ENCODE measurements around the gene ADCK1. TPM values are rescaled to one million over a fixed set of nuclear protein-coding genes. Genes with fewer than 3 reads are reported as not detected.
A peak's percentile ranks its signal among the peaks of the same experiment; 100 is the strongest.
"Not testable (repeated sequence)": the region's sequence is repeated elsewhere in the genome, so short reads cannot be mapped to it uniquely, and the experiment has no call there.

The ADCK1 gene
- total RNA-seq, 2 experiments from 2014 or later: 2.2 to 2.8 TPM

GRCh38 chr14:77903937-77904617, 104.2 kb downstream of the ADCK1 start:
- no peak for DNase-seq
- no peak overlapping the region for H3K27ac Mint-ChIP-seq
- CTCF ChIA-PET: no interaction called here

GRCh38 chr14:77906446-77906845, 106.5 kb downstream of the ADCK1 start:
- POLR2A ChIA-PET: no interaction called here

More at GRCh38 chr14:77903937-77904617, 104.2 kb downstream of the ADCK1 start:
- Mint-ChIP-seq H3K36me3 (ENCODE audit: low read depth) (no peaks in the 10 kb centered on the region), H3K9me3 (no peaks in the 10 kb centered on the region), H3K4me3 (no peak overlapping the region), H3K4me1 (peaks cover 7% of the 10 kb centered on the region), H3K27me3 (no peaks in the 10 kb centered on the region)
- POLR2A ChIA-PET: no interaction called here

GRCh38 chr14:77908847-77909246, 108.9 kb downstream of the ADCK1 start:
- Mint-ChIP-seq H3K4me1 (peaks cover 12% of the 10 kb centered on the region), H3K27me3 (no peaks in the 10 kb centered on the region), H3K9me3 (no peaks in the 10 kb centered on the region), H3K4me3 (no peak overlapping the region), H3K36me3 (ENCODE audit: low read depth) (no peaks in the 10 kb centered on the region), H3K27ac (peak overlapping the region; percentile 42)
- CTCF ChIA-PET: no interaction called here
- POLR2A ChIA-PET: no interaction called here
- no peak for DNase-seq

More at GRCh38 chr14:77906446-77906845, 106.5 kb downstream of the ADCK1 start:
- Mint-ChIP-seq H3K36me3 (ENCODE audit: low read depth) (no peaks in the 10 kb centered on the region), H3K4me1 (peaks cover 12% of the 10 kb centered on the region), H3K27me3 (no peaks in the 10 kb centered on the region), H3K27ac (no peak overlapping the region), H3K4me3 (no peak overlapping the region), H3K9me3 (no peaks in the 10 kb centered on the region)
- no peak for DNase-seq
- CTCF ChIA-PET: no interaction called here

GRCh38 chr14:77909911-77910310, 110.0 kb downstream of the ADCK1 start:
- Mint-ChIP-seq H3K27ac (no peak overlapping the region), H3K4me3 (no peak overlapping the region), H3K27me3 (no peaks in the 10 kb centered on the region), H3K9me3 (no peaks in the 10 kb centered on the region), H3K4me1 (peaks cover 12% of the 10 kb centered on the region), H3K36me3 (ENCODE audit: low read depth) (no peaks in the 10 kb centered on the region)
- ChIA-PET POLR2A (no interaction called here), CTCF (no interaction called here)
- DNase-seq: no peak

- H3K36me3 Mint-ChIP-seq (ENCODE audit: low read depth): no peaks in the 10 kb centered on the region
- H3K4me1 Mint-ChIP-seq: peaks cover 12% of the 10 kb centered on the region
- no peak overlapping the region for H3K4me3 Mint-ChIP-seq
- ChIA-PET CTCF (no interaction called here), POLR2A (no interaction called here)
- no peak for DNase-seq
- H3K27ac Mint-ChIP-seq: no peak overlapping the region
- H3K27me3 Mint-ChIP-seq: no peaks in the 10 kb centered on the region
- H3K9me3 Mint-ChIP-seq: no peaks in the 10 kb centered on the region
Measured at GRCh38 chr14:77910506-77910905, 110.6 kb downstream of the ADCK1 start.

GRCh38 chr14:77911356-77911755, 111.4 kb downstream of the ADCK1 start:
- Mint-ChIP-seq H3K4me3 (no peak overlapping the region), H3K36me3 (ENCODE audit: low read depth) (no peaks in the 10 kb centered on the region), H3K4me1 (peaks cover 12% of the 10 kb centered on the region), H3K27ac (no peak overlapping the region), H3K9me3 (no peaks in the 10 kb centered on the region), H3K27me3 (no peaks in the 10 kb centered on the region)
- no peak for DNase-seq
- CTCF ChIA-PET: no interaction called here
- POLR2A ChIA-PET: no interaction called here

- Mint-ChIP-seq H3K36me3 (ENCODE audit: low read depth) (no peaks in the 10 kb centered on the region), H3K4me1 (peaks cover 12% of the 10 kb centered on the region), H3K27me3 (no peaks in the 10 kb centered on the region), H3K27ac (no peak overlapping the region), H3K9me3 (no peaks in the 10 kb centered on the region), H3K4me3 (no peak overlapping the region)
- ChIA-PET POLR2A (no interaction called here), CTCF (no interaction called here)
- DNase-seq: no peak
Measured at GRCh38 chr14:77912754-77913556, 113.0 kb downstream of the ADCK1 start.

- POLR2A ChIA-PET: no interaction called here
- CTCF ChIA-PET: no interaction called here
- no peak overlapping the region for H3K27ac Mint-ChIP-seq
- no peak overlapping the region for H3K4me3 Mint-ChIP-seq
- H3K27me3 Mint-ChIP-seq: no peaks in the 10 kb centered on the region
- H3K36me3 Mint-ChIP-seq (ENCODE audit: low read depth): no peaks in the 10 kb centered on the region
- H3K4me1 Mint-ChIP-seq: peaks cover 6% of the 10 kb centered on the region
- no peaks in the 10 kb centered on the region for H3K9me3 Mint-ChIP-seq
- no peak for DNase-seq
Measured at GRCh38 chr14:77914073-77914721, 114.3 kb downstream of the ADCK1 start.

- H3K4me1 Mint-ChIP-seq; H3K9me3 Mint-ChIP-seq; DNase-seq; POLR2A ChIA-PET; CTCF ChIA-PET; H3K27me3 Mint-ChIP-seq; H3K27ac Mint-ChIP-seq; H3K36me3 Mint-ChIP-seq (ENCODE audit: low read depth); H3K4me3 Mint-ChIP-seq: not testable (repeated sequence)
Measured at GRCh38 chr14:77915390-77915789, 115.5 kb downstream of the ADCK1 start.

GRCh38 chr14:77917491-77918201, 117.7 kb downstream of the ADCK1 start:
- no peak overlapping the region for H3K27ac Mint-ChIP-seq
- peaks cover 2% of the 10 kb centered on the region for H3K4me1 Mint-ChIP-seq
- CTCF ChIA-PET: no interaction called here
- no peaks in the 10 kb centered on the region for H3K36me3 Mint-ChIP-seq (ENCODE audit: low read depth)
- no peaks in the 10 kb centered on the region for H3K9me3 Mint-ChIP-seq
- no peaks in the 10 kb centered on the region for H3K27me3 Mint-ChIP-seq
- DNase-seq: no peak
- H3K4me3 Mint-ChIP-seq: no peak overlapping the region
- POLR2A ChIA-PET: no interaction called here

- Mint-ChIP-seq H3K4me3 (no peak overlapping the region), H3K27me3 (no peaks in the 10 kb centered on the region), H3K27ac (no peak overlapping the region), H3K9me3 (no peaks in the 10 kb centered on the region), H3K36me3 (ENCODE audit: low read depth) (no peaks in the 10 kb centered on the region), H3K4me1 (peaks cover 2% of the 10 kb centered on the region)
- ChIA-PET POLR2A (no interaction called here), CTCF (no interaction called here)
- DNase-seq: no peak
Measured at GRCh38 chr14:77918448-77918847, 118.5 kb downstream of the ADCK1 start.

- DNase-seq: no peak
- Mint-ChIP-seq H3K4me3 (no peak overlapping the region), H3K36me3 (ENCODE audit: low read depth) (no peaks in the 10 kb centered on the region), H3K27me3 (no peaks in the 10 kb centered on the region), H3K27ac (no peak overlapping the region), H3K4me1 (peaks cover 2% of the 10 kb centered on the region), H3K9me3 (no peaks in the 10 kb centered on the region)
- ChIA-PET POLR2A (no interaction called here), CTCF (no interaction called here)
Measured at GRCh38 chr14:77920312-77920711, 120.4 kb downstream of the ADCK1 start.

GRCh38 chr14:77921818-77922217, 121.9 kb downstream of the ADCK1 start:
- Mint-ChIP-seq H3K27me3 (no peaks in the 10 kb centered on the region), H3K36me3 (ENCODE audit: low read depth) (no peaks in the 10 kb centered on the region), H3K9me3 (no peaks in the 10 kb centered on the region), H3K27ac (no peak overlapping the region), H3K4me3 (no peak overlapping the region), H3K4me1 (peaks cover 2% of the 10 kb centered on the region)
- DNase-seq: no peak
- ChIA-PET POLR2A (no interaction called here), CTCF (no interaction called here)
